HFFc6 (cell line): ENCODE measurements around the gene GPANK1. TPM values are rescaled to one million over a fixed set of nuclear protein-coding genes. Genes with fewer than 3 reads are reported as not detected.

Experiments used
- DNase-seq: peaks from one replicate; pipeline ENCODE4 v3.0.0-alpha.2; 2018
- H3K27ac Mint-ChIP-seq: 2 replicates; pipeline ENCODE4 v1.8.0; 2020; ENCODE audit warnings: mild to moderate bottlenecking, mixed read lengths
- H3K27me3 Mint-ChIP-seq: 2 replicates; pipeline ENCODE4 v1.8.0; 2021; ENCODE audit warnings: mild to moderate bottlenecking, moderate library complexity, mixed read lengths; ENCODE audit not compliant: insufficient read depth
- H3K36me3 Mint-ChIP-seq: 2 replicates; pipeline ENCODE4 v1.8.0; 2021; ENCODE audit warnings: low read depth, mixed read lengths
- H3K4me1 Mint-ChIP-seq: 2 replicates; pipeline ENCODE4 v1.8.0; 2020; ENCODE audit warnings: low read depth, mixed read lengths
- H3K4me3 Mint-ChIP-seq: 2 replicates; pipeline ENCODE4 v1.8.0; 2020; ENCODE audit warnings: mild to moderate bottlenecking, moderate library complexity, mixed read lengths
- H3K9me3 Mint-ChIP-seq: 2 replicates; pipeline ENCODE4 v1.8.0; 2020; ENCODE audit warnings: mild to moderate bottlenecking, mixed read lengths
- CTCF ChIP-seq: fragments of 200-600 bp; sonication (generic); IDR thresholded peaks from 2 replicates; pipeline ENCODE4 v1.5.0; 2021; ENCODE audit warnings: antibody characterized with exemption, mild to moderate bottlenecking
- total RNA-seq, 6 experiments: library from RNA; stranded (reverse); fragmentation: NEBNext Ultra II Directional; extraction: Animal tissue kit (Norgen Biotek cat#: 25700); gene quantifications; 2 replicates in 1 of 6; 3 replicates in 5 of 6; pipeline ENCODE4 v1.2.3, GENCODE V29; 2021

GPANK1 gene
- total RNA-seq, 6 experiments from 2014 or later, result 11.6 to 14.9 (median 13.0) TPM

- H3K36me3 Mint-ChIP-seq, result peaks cover 21% of the 10 kb centered on the region
- H3K27me3 Mint-ChIP-seq, result peaks cover 3% of the 10 kb centered on the region
- TF ChIP-seq CTCF, result no peak
- H3K4me1 Mint-ChIP-seq, result peaks cover 24% of the 10 kb centered on the region
- no peak overlapping the region for H3K4me3 Mint-ChIP-seq
- H3K27ac Mint-ChIP-seq, result no peak overlapping the region
- no peak for DNase-seq
- no peaks in the 10 kb centered on the region for H3K9me3 Mint-ChIP-seq
Measured at GRCh38 chr6:31643818-31644454, 20.9 kb downstream of the GPANK1 start.

- Mint-ChIP-seq H3K36me3 (peaks cover 24% of the 10 kb centered on the region), H3K27ac (no peak overlapping the region), H3K27me3 (peaks cover 6% of the 10 kb centered on the region), H3K9me3 (no peaks in the 10 kb centered on the region), H3K4me1 (peaks cover 28% of the 10 kb centered on the region), H3K4me3 (no peak overlapping the region)
- no peak for TF ChIP-seq CTCF
- no peak for DNase-seq
Measured at GRCh38 chr6:31642798-31643570, 21.8 kb downstream of the GPANK1 start.

- peaks cover 6% of the 10 kb centered on the region for H3K27me3 Mint-ChIP-seq
- H3K4me3 Mint-ChIP-seq, result no peak overlapping the region
- H3K36me3 Mint-ChIP-seq, result peaks cover 37% of the 10 kb centered on the region
- DNase-seq, result no peak
- TF ChIP-seq CTCF, result no peak
- no peaks in the 10 kb centered on the region for H3K9me3 Mint-ChIP-seq
- peaks cover 40% of the 10 kb centered on the region for H3K4me1 Mint-ChIP-seq
- H3K27ac Mint-ChIP-seq, result peak overlapping the region; percentile 91
Measured at GRCh38 chr6:31641370-31641769, 23.4 kb downstream of the GPANK1 start.

GRCh38 chr6:31640612-31641011 is 24.2 kb downstream of the GPANK1 start:
- DNase-seq, result no peak
- no peak overlapping the region for H3K4me3 Mint-ChIP-seq
- peaks cover 44% of the 10 kb centered on the region for H3K4me1 Mint-ChIP-seq
- H3K36me3 Mint-ChIP-seq, result peaks cover 43% of the 10 kb centered on the region
- TF ChIP-seq CTCF, result no peak
- peaks cover 7% of the 10 kb centered on the region for H3K27me3 Mint-ChIP-seq
- H3K9me3 Mint-ChIP-seq, result no peaks in the 10 kb centered on the region
- peak overlapping the region; percentile 91 for H3K27ac Mint-ChIP-seq

- DNase-seq, result peak; percentile 65
- H3K9me3 Mint-ChIP-seq, result no peaks in the 10 kb centered on the region
- H3K36me3 Mint-ChIP-seq, result peaks cover 48% of the 10 kb centered on the region
- no peak for TF ChIP-seq CTCF
- peak overlapping the region; percentile 91 for H3K27ac Mint-ChIP-seq
- peaks cover 7% of the 10 kb centered on the region for H3K27me3 Mint-ChIP-seq
- H3K4me3 Mint-ChIP-seq, result peak overlapping the region; percentile 37
- peaks cover 50% of the 10 kb centered on the region for H3K4me1 Mint-ChIP-seq
Measured at GRCh38 chr6:31639449-31639861, 25.3 kb downstream of the GPANK1 start.
